IPS-18a (cell line): ENCODE measurements around the gene SYDE1.

Source experiments
- H3K27ac ChIP-seq: one replicate; pipeline ENCODE4 v1.5.1; 2013; ENCODE audit warnings: low read length
- H3K27me3 ChIP-seq: one replicate; pipeline ENCODE4 v1.6.1; 2013; ENCODE audit warnings: mild to moderate bottlenecking, low read length; ENCODE audit not compliant: control insufficient read depth, insufficient read depth
- H3K36me3 ChIP-seq: one replicate; pipeline ENCODE4 v1.6.1; 2013; ENCODE audit warnings: low read depth, low read length; ENCODE audit not compliant: control insufficient read depth
- H3K4me1 ChIP-seq: one replicate; pipeline ENCODE4 v1.6.1; 2013; ENCODE audit warnings: low read depth, low read length; ENCODE audit not compliant: control insufficient read depth
- H3K4me3 ChIP-seq: one replicate; pipeline ENCODE4 v1.5.1; 2013; ENCODE audit warnings: low read length
- H3K9ac ChIP-seq: one replicate; pipeline ENCODE4 v1.6.1; 2013; ENCODE audit warnings: mild to moderate bottlenecking, low read length, moderate library complexity
- H3K9me3 ChIP-seq: one replicate; pipeline ENCODE4 v1.6.1; 2013; ENCODE audit warnings: low read depth, low read length; ENCODE audit not compliant: control insufficient read depth

Gene SYDE1

GRCh38 chr19:15136234-15136954 is 29.2 kb downstream of the SYDE1 start:
- no peaks in the 10 kb centered on the region for H3K27me3 ChIP-seq
- H3K27ac ChIP-seq, result no peak overlapping the region

GRCh38 chr19:15137777-15138176 is 30.6 kb downstream of the SYDE1 start:
- Histone ChIP-seq H3K4me3 (no peak overlapping the region), H3K4me1 (no peaks in the 10 kb centered on the region), H3K27me3 (no peaks in the 10 kb centered on the region), H3K9me3 (no peaks in the 10 kb centered on the region), H3K9ac (no peak overlapping the region), H3K27ac (no peak overlapping the region), H3K36me3 (no peaks in the 10 kb centered on the region)

More at GRCh38 chr19:15136234-15136954, 29.2 kb downstream of the SYDE1 start:
- no peaks in the 10 kb centered on the region for H3K4me1 ChIP-seq
- H3K36me3 ChIP-seq, result no peaks in the 10 kb centered on the region
- H3K4me3 ChIP-seq, result no peak overlapping the region
- H3K9me3 ChIP-seq, result no peaks in the 10 kb centered on the region
- no peak overlapping the region for H3K9ac ChIP-seq

GRCh38 chr19:15138427-15138826 is 31.2 kb downstream of the SYDE1 start:
- Histone ChIP-seq H3K4me1 (no peaks in the 10 kb centered on the region), H3K27ac (no peak overlapping the region), H3K9me3 (no peaks in the 10 kb centered on the region)

GRCh38 chr19:15141143-15141542 is 33.9 kb downstream of the SYDE1 start:
- no peak overlapping the region for H3K27ac ChIP-seq
- H3K9ac ChIP-seq, result no peak overlapping the region
- H3K4me3 ChIP-seq, result no peak overlapping the region
- no peaks in the 10 kb centered on the region for H3K36me3 ChIP-seq
- H3K4me1 ChIP-seq, result no peaks in the 10 kb centered on the region
- H3K9me3 ChIP-seq, result no peaks in the 10 kb centered on the region
- no peaks in the 10 kb centered on the region for H3K27me3 ChIP-seq

More at GRCh38 chr19:15138427-15138826, 31.2 kb downstream of the SYDE1 start:
- H3K36me3 ChIP-seq, result no peaks in the 10 kb centered on the region
- H3K4me3 ChIP-seq, result no peak overlapping the region
- no peaks in the 10 kb centered on the region for H3K27me3 ChIP-seq
- H3K9ac ChIP-seq, result no peak overlapping the region

- H3K9ac ChIP-seq, result no peak overlapping the region
- no peaks in the 10 kb centered on the region for H3K36me3 ChIP-seq
- no peak overlapping the region for H3K27ac ChIP-seq
- H3K4me1 ChIP-seq, result no peaks in the 10 kb centered on the region
- H3K27me3 ChIP-seq, result no peaks in the 10 kb centered on the region
- no peaks in the 10 kb centered on the region for H3K9me3 ChIP-seq
- no peak overlapping the region for H3K4me3 ChIP-seq
Observed at GRCh38 chr19:15142313-15142712, 35.1 kb downstream of the SYDE1 start.

- no peak overlapping the region for H3K9ac ChIP-seq
- no peaks in the 10 kb centered on the region for H3K4me1 ChIP-seq
- no peak overlapping the region for H3K4me3 ChIP-seq
- H3K36me3 ChIP-seq, result no peaks in the 10 kb centered on the region
- no peak overlapping the region for H3K27ac ChIP-seq
- H3K9me3 ChIP-seq, result no peaks in the 10 kb centered on the region
- peaks cover 4% of the 10 kb centered on the region for H3K27me3 ChIP-seq
Observed at GRCh38 chr19:15144046-15144646, 36.9 kb downstream of the SYDE1 start.

GRCh38 chr19:15147090-15147489 is 39.9 kb downstream of the SYDE1 start:
- H3K27me3 ChIP-seq, result peaks cover 4% of the 10 kb centered on the region
- H3K4me3 ChIP-seq, result no peak overlapping the region
- H3K27ac ChIP-seq, result no peak overlapping the region
- no peak overlapping the region for H3K9ac ChIP-seq
- no peaks in the 10 kb centered on the region for H3K9me3 ChIP-seq
- H3K4me1 ChIP-seq, result no peaks in the 10 kb centered on the region
- H3K36me3 ChIP-seq, result no peaks in the 10 kb centered on the region

- Histone ChIP-seq H3K36me3 (no peaks in the 10 kb centered on the region), H3K27ac (no peak overlapping the region), H3K4me1 (no peaks in the 10 kb centered on the region), H3K9ac (no peak overlapping the region), H3K9me3 (peaks cover 7% of the 10 kb centered on the region), H3K27me3 (peaks cover 4% of the 10 kb centered on the region), H3K4me3 (no peak overlapping the region)
Observed at GRCh38 chr19:15149737-15150136, 42.5 kb downstream of the SYDE1 start.

- H3K27ac ChIP-seq, result no peak overlapping the region
- H3K9me3 ChIP-seq, result peaks cover 7% of the 10 kb centered on the region
- H3K27me3 ChIP-seq, result no peaks in the 10 kb centered on the region
- no peaks in the 10 kb centered on the region for H3K4me1 ChIP-seq
- no peaks in the 10 kb centered on the region for H3K36me3 ChIP-seq
- no peak overlapping the region for H3K9ac ChIP-seq
- no peak overlapping the region for H3K4me3 ChIP-seq
Observed at GRCh38 chr19:15154002-15154612, 46.9 kb downstream of the SYDE1 start.

- Histone ChIP-seq H3K4me1 (no peaks in the 10 kb centered on the region), H3K9me3 (peaks cover 7% of the 10 kb centered on the region), H3K27ac (no peak overlapping the region), H3K36me3 (peaks cover 3% of the 10 kb centered on the region), H3K4me3 (no peak overlapping the region), H3K27me3 (no peaks in the 10 kb centered on the region), H3K9ac (no peak overlapping the region)
Observed at GRCh38 chr19:15155296-15155695, 48.1 kb downstream of the SYDE1 start.

- Histone ChIP-seq H3K9ac (no peak overlapping the region), H3K4me1 (no peaks in the 10 kb centered on the region), H3K36me3 (peaks cover 5% of the 10 kb centered on the region), H3K27me3 (no peaks in the 10 kb centered on the region), H3K27ac (no peak overlapping the region), H3K4me3 (no peak overlapping the region), H3K9me3 (peaks cover 7% of the 10 kb centered on the region)
Observed at GRCh38 chr19:15156391-15156790, 49.2 kb downstream of the SYDE1 start.
